GM23338 (cell line): ENCODE results near the gene CDYL2. TPM values are rescaled to one million over a fixed set of nuclear protein-coding genes. Genes with fewer than 3 reads are reported as not detected.

Experiments
- polyA plus RNA-seq: library from polyadenylated mRNA; unstranded; fragments of >200 nt; fragmentation: Nextera tagmentation; extraction: Ambion mirVana; gene quantifications from 2 replicates; pipeline ENCODE4 v1.2.1, GENCODE V29; 2016
- total RNA-seq: library from RNA; depleted of rRNA; stranded (reverse); fragments of >200 nt; shearing (Covaris generic); gene quantifications from 2 replicates; pipeline ENCODE4 v1.2.3, GENCODE V29; 2014; rRNA removed
- TF ChIP-seq, protein P1 (sequence below), 2 experiments: fragments of 200-600 bp in 1 of 2; sonication (generic) in 1 of 2; conservative IDR thresholded peaks; 2 replicates each; pipeline versions ENCODE4 v1.5.1 to v1.6.1; 2016 to 2017; ENCODE audit warnings: antibody characterized with exemption in 2 of 2, low read depth in 2 of 2, mild to moderate bottlenecking in 2 of 2, moderate library complexity in 1 of 2

Gene CDYL2
- total and polyA plus RNA-seq, 2 experiments from 2014 or later, result 0.82 to 4.3 TPM

- TF ChIP-seq, protein P1, sequence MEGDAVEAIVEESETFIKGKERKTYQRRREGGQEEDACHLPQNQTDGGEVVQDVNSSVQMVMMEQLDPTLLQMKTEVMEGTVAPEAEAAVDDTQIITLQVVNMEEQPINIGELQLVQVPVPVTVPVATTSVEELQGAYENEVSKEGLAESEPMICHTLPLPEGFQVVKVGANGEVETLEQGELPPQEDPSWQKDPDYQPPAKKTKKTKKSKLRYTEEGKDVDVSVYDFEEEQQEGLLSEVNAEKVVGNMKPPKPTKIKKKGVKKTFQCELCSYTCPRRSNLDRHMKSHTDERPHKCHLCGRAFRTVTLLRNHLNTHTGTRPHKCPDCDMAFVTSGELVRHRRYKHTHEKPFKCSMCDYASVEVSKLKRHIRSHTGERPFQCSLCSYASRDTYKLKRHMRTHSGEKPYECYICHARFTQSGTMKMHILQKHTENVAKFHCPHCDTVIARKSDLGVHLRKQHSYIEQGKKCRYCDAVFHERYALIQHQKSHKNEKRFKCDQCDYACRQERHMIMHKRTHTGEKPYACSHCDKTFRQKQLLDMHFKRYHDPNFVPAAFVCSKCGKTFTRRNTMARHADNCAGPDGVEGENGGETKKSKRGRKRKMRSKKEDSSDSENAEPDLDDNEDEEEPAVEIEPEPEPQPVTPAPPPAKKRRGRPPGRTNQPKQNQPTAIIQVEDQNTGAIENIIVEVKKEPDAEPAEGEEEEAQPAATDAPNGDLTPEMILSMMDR (conservative IDR thresholded peaks at IDR 0.05; ENCODE audit: low read depth in 2 of 2), result no peak
These were observed 252.1 kb downstream of the CDYL2 start (continued) for GRCh38 chr16:80552277-80552676.

Other genes with a start within 250 kb of the CDYL2 start
- gene CMC2, start 202.3 kb upstream of the CDYL2 start, total RNA-seq, result 35.7 and 63.3 TPM in 2 replicates
- 211 and 241 TPM in 2 replicates for gene CMC2, start 202.3 kb upstream of the CDYL2 start, polyA plus RNA-seq
- 43.6 and 54.9 TPM in 2 replicates for gene CENPN, start 202.6 kb upstream of the CDYL2 start, total RNA-seq
- gene CENPN, start 202.6 kb upstream of the CDYL2 start, polyA plus RNA-seq, result 59.0 and 80.8 TPM in 2 replicates
- gene ATMIN, start 231.2 kb upstream of the CDYL2 start, total RNA-seq, result 58.8 and 60.5 TPM in 2 replicates
- gene ATMIN, start 231.2 kb upstream of the CDYL2 start, polyA plus RNA-seq, result 20.6 and 22.0 TPM in 2 replicates